Middle frontal gyrus (tissue), 1 donor: Measurements from ENCODE around the gene ITGBL1.

Source experiments
- DNase-seq: peaks from one replicate; pipeline ENCODE4 v3.0.0-alpha.2; 2015; ENCODE audit warnings: low spot score; ENCODE audit errors: extremely low spot score

Gene ITGBL1

GRCh38 chr13:101450749-101451130, 1.7 kb upstream of the ITGBL1 start:
- no peak for DNase-seq

GRCh38 chr13:101451641-101452040, 834 bp upstream of the ITGBL1 start:
- DNase-seq = no peak

GRCh38 chr13:101453784-101454201, 1.3 kb downstream of the ITGBL1 start:
- no peak for DNase-seq

GRCh38 chr13:101454767-101455166, 2.3 kb downstream of the ITGBL1 start:
- no peak for DNase-seq

GRCh38 chr13:101455863-101456262, 3.4 kb downstream of the ITGBL1 start:
- no peak for DNase-seq

GRCh38 chr13:101457176-101457575, 4.7 kb downstream of the ITGBL1 start:
- DNase-seq = no peak

GRCh38 chr13:101465877-101466276, 13.4 kb downstream of the ITGBL1 start:
- DNase-seq = no peak

GRCh38 chr13:101467415-101467814, 14.9 kb downstream of the ITGBL1 start:
- DNase-seq = no peak

- DNase-seq = no peak
Observed at GRCh38 chr13:101473458-101473857, 21.0 kb downstream of the ITGBL1 start.

GRCh38 chr13:101474419-101474957, 22.0 kb downstream of the ITGBL1 start:
- DNase-seq = no peak

- no peak for DNase-seq
Observed at GRCh38 chr13:101475536-101475935, 23.1 kb downstream of the ITGBL1 start.

GRCh38 chr13:101481421-101481820, 28.9 kb downstream of the ITGBL1 start:
- DNase-seq = no peak

GRCh38 chr13:101486708-101487437, 34.4 kb downstream of the ITGBL1 start:
- DNase-seq = no peak

- DNase-seq = no peak
Observed at GRCh38 chr13:101487438-101487830, 35.0 kb downstream of the ITGBL1 start.

- DNase-seq = no peak
Observed at GRCh38 chr13:101488734-101489133, 36.3 kb downstream of the ITGBL1 start.

GRCh38 chr13:101489643-101490405, 37.3 kb downstream of the ITGBL1 start:
- DNase-seq = no peak

- DNase-seq = no peak
Observed at GRCh38 chr13:101490406-101491015, 38.0 kb downstream of the ITGBL1 start.

GRCh38 chr13:101492251-101492910, 39.9 kb downstream of the ITGBL1 start:
- no peak for DNase-seq

GRCh38 chr13:101493541-101493940, 41.1 kb downstream of the ITGBL1 start:
- DNase-seq = no peak

- no peak for DNase-seq
Observed at GRCh38 chr13:101499406-101499805, 46.9 kb downstream of the ITGBL1 start.

GRCh38 chr13:101502618-101503017, 50.1 kb downstream of the ITGBL1 start:
- no peak for DNase-seq

GRCh38 chr13:101511161-101511560, 58.7 kb downstream of the ITGBL1 start:
- DNase-seq = no peak
